ENCODE data around the gene KRTAP9-4.
"Not testable (repeated sequence)": the region's sequence is repeated elsewhere in the genome, so short reads cannot be mapped to it uniquely, and the experiment has no call there.

The KRTAP9-4 gene

GRCh38 chr17:41271323-41271722 is 21.8 kb downstream of the KRTAP9-4 start:
- H3K4me1 ChIP-seq (ENCODE audit: insufficient read depth, low read length), result not testable (repeated sequence)

DNA sequence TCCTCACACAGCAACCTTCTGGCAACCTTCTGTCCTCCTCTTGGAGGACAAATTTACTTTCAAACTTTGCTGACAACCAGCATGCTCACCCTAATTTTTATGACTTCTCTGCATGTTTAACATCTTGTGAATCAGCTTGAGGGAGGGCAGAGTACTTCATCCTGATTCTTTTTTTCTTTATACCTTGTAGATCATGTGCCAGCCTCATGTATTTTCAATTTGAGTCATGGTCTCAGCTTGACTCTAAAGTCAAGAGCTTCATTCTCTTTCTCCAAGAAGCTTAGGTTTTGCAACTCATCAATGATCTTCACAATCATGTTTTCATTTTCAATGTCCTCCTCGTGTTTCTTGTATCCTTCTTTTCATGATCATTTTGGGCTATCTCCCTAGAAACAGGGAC is 22.4 kb downstream of the KRTAP9-4 start:
- no peaks in the 10 kb centered on the region for H3K9me3 ChIP-seq (ENCODE audit: insufficient read depth, low read depth, low read length)
- no peak overlapping the region for H3K9ac ChIP-seq (ENCODE audit: low read depth, low read length)
- H3K4me3 ChIP-seq (ENCODE audit: low read length), result no peak overlapping the region
- no peaks in the 10 kb centered on the region for H3K27me3 ChIP-seq (ENCODE audit: insufficient read depth, low read length)
- no peaks in the 10 kb centered on the region for H3K4me1 ChIP-seq (ENCODE audit: insufficient read depth, low read length)
- H3K27ac ChIP-seq (ENCODE audit: low read length), result no peak overlapping the region
- no peaks in the 10 kb centered on the region for H3K36me3 ChIP-seq (ENCODE audit: insufficient read depth, low read depth, low read length)

More at GRCh38 chr17:41271323-41271722, 21.8 kb downstream of the KRTAP9-4 start:
- H3K36me3 ChIP-seq (ENCODE audit: insufficient read depth, low read depth, low read length); H3K9me3 ChIP-seq (ENCODE audit: insufficient read depth, low read depth, low read length); H3K9ac ChIP-seq (ENCODE audit: low read depth, low read length); H3K4me3 ChIP-seq (ENCODE audit: low read length); H3K27ac ChIP-seq (ENCODE audit: low read length); H3K27me3 ChIP-seq (ENCODE audit: insufficient read depth, low read length): not testable (repeated sequence)

DNA sequence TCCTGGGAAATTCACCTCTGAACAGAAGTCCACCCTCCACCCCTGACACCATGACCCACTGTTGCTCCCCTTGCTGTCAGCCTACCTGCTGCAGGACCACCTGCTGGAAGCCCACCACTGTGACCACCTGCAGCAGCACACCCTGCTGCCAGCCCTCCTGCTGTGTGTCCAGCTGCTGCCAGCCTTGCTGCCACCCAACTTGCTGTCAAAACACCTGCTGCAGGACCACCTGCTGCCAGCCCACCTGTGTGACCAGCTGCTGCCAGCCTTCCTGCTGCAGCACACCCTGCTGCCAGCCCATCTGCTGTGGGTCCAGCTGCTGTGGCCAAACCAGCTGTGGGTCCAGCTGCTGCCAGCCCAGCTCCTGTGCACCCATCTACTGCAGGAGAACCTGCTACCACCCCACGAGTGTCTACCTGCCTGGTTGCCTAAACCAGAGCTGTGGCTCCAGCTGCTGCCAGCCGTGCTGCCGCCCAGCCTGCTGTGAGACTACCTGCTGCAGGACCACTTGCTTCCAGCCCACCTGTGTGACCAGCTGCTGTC is 26.2 kb downstream of the KRTAP9-4 start, which contains the start of gene KRTAP9-7:
Gene KRTAP9-7, plus strand, starts transcription at position 51 of the 543 bp plus-strand sequence. Its CDS starts 0 bp downstream, at position 51.
- not testable (repeated sequence) for H3K4me1 ChIP-seq (ENCODE audit: insufficient read depth, low read length); H3K36me3 ChIP-seq (ENCODE audit: insufficient read depth, low read depth, low read length); H3K4me3 ChIP-seq (ENCODE audit: low read length); H3K27ac ChIP-seq (ENCODE audit: low read length); H3K9ac ChIP-seq (ENCODE audit: low read depth, low read length); H3K9me3 ChIP-seq (ENCODE audit: insufficient read depth, low read depth, low read length); H3K27me3 ChIP-seq (ENCODE audit: insufficient read depth, low read length)

GRCh38 chr17:41278176-41278955 is 28.9 kb downstream of the KRTAP9-4 start:
- no peaks in the 10 kb centered on the region for H3K9me3 ChIP-seq (ENCODE audit: insufficient read depth, low read depth, low read length)
- no peak overlapping the region for H3K27ac ChIP-seq (ENCODE audit: low read length)
- no peak overlapping the region for H3K9ac ChIP-seq (ENCODE audit: low read depth, low read length)
- no peak overlapping the region for H3K4me3 ChIP-seq (ENCODE audit: low read length)
- no peaks in the 10 kb centered on the region for H3K4me1 ChIP-seq (ENCODE audit: insufficient read depth, low read length)
- H3K27me3 ChIP-seq (ENCODE audit: insufficient read depth, low read length), result no peaks in the 10 kb centered on the region
- no peaks in the 10 kb centered on the region for H3K36me3 ChIP-seq (ENCODE audit: insufficient read depth, low read depth, low read length)

- no peaks in the 10 kb centered on the region for H3K9me3 ChIP-seq (ENCODE audit: insufficient read depth, low read depth, low read length)
- peaks cover 10% of the 10 kb centered on the region for H3K4me1 ChIP-seq (ENCODE audit: insufficient read depth, low read length)
- no peaks in the 10 kb centered on the region for H3K36me3 ChIP-seq (ENCODE audit: insufficient read depth, low read depth, low read length)
- H3K27me3 ChIP-seq (ENCODE audit: insufficient read depth, low read length), result no peaks in the 10 kb centered on the region
- H3K27ac ChIP-seq (ENCODE audit: low read length), result no peak overlapping the region
- H3K9ac ChIP-seq (ENCODE audit: low read depth, low read length), result no peak overlapping the region
- no peak overlapping the region for H3K4me3 ChIP-seq (ENCODE audit: low read length)
These were observed 34.6 kb downstream of the KRTAP9-4 start for GRCh38 chr17:41284043-41284442.

GRCh38 chr17:41284546-41284945 is 35.1 kb downstream of the KRTAP9-4 start:
- no peak overlapping the region for H3K27ac ChIP-seq (ENCODE audit: low read length)

DNA sequence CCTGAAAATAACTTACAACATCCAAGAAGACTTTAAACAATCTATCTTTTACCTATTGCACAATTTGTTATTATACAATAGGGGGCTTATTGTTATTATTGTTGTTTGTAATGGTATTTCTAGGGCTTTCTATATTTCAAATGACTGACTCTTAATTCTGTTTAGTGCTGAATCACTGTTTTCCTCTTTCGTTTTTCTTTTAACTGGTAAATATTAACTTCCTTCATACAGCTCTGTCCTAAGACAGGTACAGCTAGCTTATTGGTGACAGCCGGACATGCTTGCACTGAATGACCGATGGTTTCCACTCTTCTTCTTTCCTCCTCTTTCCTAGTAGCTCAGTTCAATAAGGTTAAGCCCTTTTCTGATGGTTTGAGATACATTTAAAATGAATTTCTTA is 37.6 kb downstream of the KRTAP9-4 start:
- no peaks in the 10 kb centered on the region for H3K27me3 ChIP-seq (ENCODE audit: insufficient read depth, low read length)
- H3K9ac ChIP-seq (ENCODE audit: low read depth, low read length), result no peak overlapping the region
- no peaks in the 10 kb centered on the region for H3K9me3 ChIP-seq (ENCODE audit: insufficient read depth, low read depth, low read length)
- H3K27ac ChIP-seq (ENCODE audit: low read length), result no peak overlapping the region
- no peaks in the 10 kb centered on the region for H3K36me3 ChIP-seq (ENCODE audit: insufficient read depth, low read depth, low read length)
- H3K4me3 ChIP-seq (ENCODE audit: low read length), result no peak overlapping the region
- peaks cover 10% of the 10 kb centered on the region for H3K4me1 ChIP-seq (ENCODE audit: insufficient read depth, low read length)

More at GRCh38 chr17:41284546-41284945, 35.1 kb downstream of the KRTAP9-4 start:
- H3K9me3 ChIP-seq (ENCODE audit: insufficient read depth, low read depth, low read length), result no peaks in the 10 kb centered on the region
- no peak overlapping the region for H3K4me3 ChIP-seq (ENCODE audit: low read length)
- H3K4me1 ChIP-seq (ENCODE audit: insufficient read depth, low read length), result peaks cover 10% of the 10 kb centered on the region
- no peaks in the 10 kb centered on the region for H3K36me3 ChIP-seq (ENCODE audit: insufficient read depth, low read depth, low read length)
- no peaks in the 10 kb centered on the region for H3K27me3 ChIP-seq (ENCODE audit: insufficient read depth, low read length)
- no peak overlapping the region for H3K9ac ChIP-seq (ENCODE audit: low read depth, low read length)

GRCh38 chr17:41294016-41294415 is 44.5 kb downstream of the KRTAP9-4 start:
- Histone ChIP-seq H3K9ac (ENCODE audit: low read depth, low read length) (no peak overlapping the region), H3K27me3 (ENCODE audit: insufficient read depth, low read length) (no peaks in the 10 kb centered on the region), H3K4me3 (ENCODE audit: low read length) (no peak overlapping the region)

GRCh38 chr17:41296846-41297245 is 47.4 kb downstream of the KRTAP9-4 start:
- Histone ChIP-seq H3K4me3 (ENCODE audit: low read length) (no peak overlapping the region), H3K9ac (ENCODE audit: low read depth, low read length) (no peak overlapping the region), H3K27me3 (ENCODE audit: insufficient read depth, low read length) (no peaks in the 10 kb centered on the region), H3K9me3 (ENCODE audit: insufficient read depth, low read depth, low read length) (no peaks in the 10 kb centered on the region), H3K4me1 (ENCODE audit: insufficient read depth, low read length) (no peaks in the 10 kb centered on the region), H3K36me3 (ENCODE audit: insufficient read depth, low read depth, low read length) (no peaks in the 10 kb centered on the region), H3K27ac (ENCODE audit: low read length) (no peak overlapping the region)

More at GRCh38 chr17:41294016-41294415, 44.5 kb downstream of the KRTAP9-4 start:
- Histone ChIP-seq H3K9me3 (ENCODE audit: insufficient read depth, low read depth, low read length) (no peaks in the 10 kb centered on the region), H3K4me1 (ENCODE audit: insufficient read depth, low read length) (no peaks in the 10 kb centered on the region), H3K36me3 (ENCODE audit: insufficient read depth, low read depth, low read length) (no peaks in the 10 kb centered on the region), H3K27ac (ENCODE audit: low read length) (no peak overlapping the region)

- no peaks in the 10 kb centered on the region for H3K9me3 ChIP-seq (ENCODE audit: insufficient read depth, low read depth, low read length)
- H3K4me1 ChIP-seq (ENCODE audit: insufficient read depth, low read length), result no peaks in the 10 kb centered on the region
- H3K4me3 ChIP-seq (ENCODE audit: low read length), result no peak overlapping the region
- H3K36me3 ChIP-seq (ENCODE audit: insufficient read depth, low read depth, low read length), result no peaks in the 10 kb centered on the region
- no peaks in the 10 kb centered on the region for H3K27me3 ChIP-seq (ENCODE audit: insufficient read depth, low read length)
- H3K27ac ChIP-seq (ENCODE audit: low read length), result no peak overlapping the region
- no peak overlapping the region for H3K9ac ChIP-seq (ENCODE audit: low read depth, low read length)
These were observed 49.1 kb downstream of the KRTAP9-4 start for GRCh38 chr17:41298458-41299135.

Measured in iPS-20b (cell line).